HepG2 (cell line): ENCODE measurements around the gene MAN2B2.
"Not testable (repeated sequence)": the region's sequence is repeated elsewhere in the genome, so short reads cannot be mapped to it uniquely, and the experiment has no call there.

Experiments
- TF ChIP-seq, protein P1 (sequence below), 2 experiments: sonication (generic) in 1 of 2; formaldehyde crosslinking in 1 of 2; IDR thresholded peaks; 2 replicates each; pipeline versions ENCODE4 v1.4.0 to v1.6.1; 2018 to 2020; ENCODE audit warnings: missing genetic modification reagents in 2 of 2, borderline replicate concordance in 1 of 2, low read depth in 1 of 2, mild to moderate bottlenecking in 1 of 2, missing biosample characterization in 1 of 2
- TF ChIP-seq, protein P2 (sequence below): sonication (generic); formaldehyde crosslinking; IDR thresholded peaks from 2 replicates; pipeline ENCODE4 v1.5.0; 2020; ENCODE audit warnings: missing genetic modification reagents

DNA sequence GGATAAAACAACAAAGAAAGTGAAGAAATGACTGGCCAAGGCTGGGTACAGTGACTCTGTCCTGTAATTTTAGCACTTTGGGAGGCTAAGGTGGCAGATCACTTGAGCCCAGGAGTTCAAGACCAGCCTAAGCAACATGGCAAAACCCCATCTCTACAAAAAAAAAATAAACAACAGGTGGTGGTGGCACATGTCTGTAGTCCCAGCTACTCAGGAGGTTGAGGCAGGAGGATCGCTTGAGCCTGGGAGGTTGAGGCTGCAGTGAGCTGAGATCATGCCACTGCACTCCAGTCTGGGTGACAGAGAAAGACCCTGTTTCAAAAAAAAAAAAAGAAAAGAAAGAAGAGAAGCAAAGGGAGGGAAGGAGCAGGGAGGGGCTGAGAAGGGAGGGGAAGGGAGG, 53.5 kb downstream of the MAN2B2 start:
- TF ChIP-seq, protein P1, sequence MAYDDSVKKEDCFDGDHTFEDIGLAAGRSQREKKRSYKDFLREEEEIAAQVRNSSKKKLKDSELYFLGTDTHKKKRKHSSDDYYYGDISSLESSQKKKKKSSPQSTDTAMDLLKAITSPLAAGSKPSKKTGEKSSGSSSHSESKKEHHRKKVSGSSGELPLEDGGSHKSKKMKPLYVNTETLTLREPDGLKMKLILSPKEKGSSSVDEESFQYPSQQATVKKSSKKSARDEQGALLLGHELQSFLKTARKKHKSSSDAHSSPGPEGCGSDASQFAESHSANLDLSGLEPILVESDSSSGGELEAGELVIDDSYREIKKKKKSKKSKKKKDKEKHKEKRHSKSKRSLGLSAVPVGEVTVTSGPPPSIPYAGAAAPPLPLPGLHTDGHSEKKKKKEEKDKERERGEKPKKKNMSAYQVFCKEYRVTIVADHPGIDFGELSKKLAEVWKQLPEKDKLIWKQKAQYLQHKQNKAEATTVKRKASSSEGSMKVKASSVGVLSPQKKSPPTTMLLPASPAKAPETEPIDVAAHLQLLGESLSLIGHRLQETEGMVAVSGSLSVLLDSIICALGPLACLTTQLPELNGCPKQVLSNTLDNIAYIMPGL (CRISPR knock-in tag; IDR thresholded peaks at IDR 0.05; ENCODE audit: borderline replicate concordance in 1 of 2, low read depth in 1 of 2) = not testable (repeated sequence)
- TF ChIP-seq, protein P2, sequence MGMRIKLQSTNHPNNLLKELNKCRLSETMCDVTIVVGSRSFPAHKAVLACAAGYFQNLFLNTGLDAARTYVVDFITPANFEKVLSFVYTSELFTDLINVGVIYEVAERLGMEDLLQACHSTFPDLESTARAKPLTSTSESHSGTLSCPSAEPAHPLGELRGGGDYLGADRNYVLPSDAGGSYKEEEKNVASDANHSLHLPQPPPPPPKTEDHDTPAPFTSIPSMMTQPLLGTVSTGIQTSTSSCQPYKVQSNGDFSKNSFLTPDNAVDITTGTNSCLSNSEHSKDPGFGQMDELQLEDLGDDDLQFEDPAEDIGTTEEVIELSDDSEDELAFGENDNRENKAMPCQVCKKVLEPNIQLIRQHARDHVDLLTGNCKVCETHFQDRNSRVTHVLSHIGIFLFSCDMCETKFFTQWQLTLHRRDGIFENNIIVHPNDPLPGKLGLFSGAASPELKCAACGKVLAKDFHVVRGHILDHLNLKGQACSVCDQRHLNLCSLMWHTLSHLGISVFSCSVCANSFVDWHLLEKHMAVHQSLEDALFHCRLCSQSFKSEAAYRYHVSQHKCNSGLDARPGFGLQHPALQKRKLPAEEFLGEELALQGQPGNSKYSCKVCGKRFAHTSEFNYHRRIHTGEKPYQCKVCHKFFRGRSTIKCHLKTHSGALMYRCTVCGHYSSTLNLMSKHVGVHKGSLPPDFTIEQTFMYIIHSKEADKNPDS = not testable (repeated sequence)
